Left cardiac atrium (tissue), 4 donors: ENCODE data around the gene SLC23A1. TPM values are rescaled to one million over a fixed set of nuclear protein-coding genes. Genes with fewer than 3 reads are reported as not detected.
"Not testable (repeated sequence)": the region's sequence is repeated elsewhere in the genome, so short reads cannot be mapped to it uniquely, and the experiment has no call there.

Source experiments
- ATAC-seq, 2 donors: fragments of 200-7000 bp; cut with Tn5 transposase; one replicate each; pipeline ENCODE4 v1.9.1; 2020; ENCODE audit warnings: mild to moderate bottlenecking in 2 of 2, moderate library complexity in 2 of 2
- DNase-seq: peaks from one replicate; pipeline ENCODE4 v3.0.0-alpha.2; 2020
- intact Hi-C, 2 donors: fragments of 100-400 bp; cut with DNase I; formaldehyde crosslinking; loops; one replicate each; pipeline versions ENCODE4 v1.14.1 to v1.15.1; 2022 to 2023
- total RNA-seq, 2 donors: library from RNA; stranded (reverse); fragmentation: NEBNext Ultra II Directional; extraction: Animal tissue kit (Norgen Biotek cat#: 25700); gene quantifications; one replicate each; pipeline ENCODE4 v1.2.1, GENCODE V29; 2021
- donor health status: DM: no; HTN: yes; CAD: no.
- donor health status: DM: no; HTN: yes; CAD: no; lungs with severe emphysema.
- donor health status: DM: yes; HTN: yes; CAD: no.
- donor health status: Dilated cardiomyopathy.

SLC23A1 gene
- total RNA-seq, 2 donors from 2014 or later: not detected

- peak; percentile 21 to 28 for ATAC-seq
- DNase-seq: peak; percentile 67
- intact Hi-C loops: no loop called here
Measured at GRCh38 chr5:139392678-139393496, 9.8 kb upstream of the SLC23A1 start.

GRCh38 chr5:139392324-139392677 is 9.2 kb upstream of the SLC23A1 start:
- ATAC-seq: peak in 1 of 2 donors; percentile 0
- intact Hi-C loops: no loop called here
- no peak for DNase-seq

GRCh38 chr5:139391570-139392323 is 8.7 kb upstream of the SLC23A1 start:
- no peak for ATAC-seq
- DNase-seq: no peak
- intact Hi-C loops: no loop called here

GRCh38 chr5:139390639-139391569 is 7.8 kb upstream of the SLC23A1 start:
- no peak for DNase-seq
- intact Hi-C loops: no loop called here
- ATAC-seq: no peak

GRCh38 chr5:139389701-139390638 is 6.9 kb upstream of the SLC23A1 start, which contains the start of gene MZB1:
Gene MZB1, minus strand, starts transcription at chr5:139389913. Its CDS starts 57 bp downstream, at chr5:139389856.
- ATAC-seq: no peak
- intact Hi-C loops: no loop called here
- DNase-seq: no peak

GRCh38 chr5:139388198-139388821 is 5.2 kb upstream of the SLC23A1 start:
- ATAC-seq (peak; percentile 35 to 38), DNase-seq (peak; percentile 62)
- intact Hi-C loops: no loop called here

- no peak for ATAC-seq
- no peak for DNase-seq
- intact Hi-C loops: no loop called here
Measured at GRCh38 chr5:139387611-139388197, 4.6 kb upstream of the SLC23A1 start.

GRCh38 chr5:139386956-139387355 is 3.9 kb upstream of the SLC23A1 start:
- intact Hi-C loops, DNase-seq: not testable (repeated sequence)

GRCh38 chr5:139386050-139386438 is 2.9 kb upstream of the SLC23A1 start:
- intact Hi-C loops: no loop called here
- ATAC-seq: no peak
- no peak for DNase-seq

More at GRCh38 chr5:139386956-139387355, 3.9 kb upstream of the SLC23A1 start:
- ATAC-seq: not testable (repeated sequence)

GRCh38 chr5:139385061-139386049 is 2.3 kb upstream of the SLC23A1 start:
- intact Hi-C loops: no loop called here
- no peak for ATAC-seq
- DNase-seq: no peak

- DNase-seq (no peak), ATAC-seq (no peak)
- intact Hi-C loops: no loop called here
Measured at GRCh38 chr5:139384591-139385051, 1.5 kb upstream of the SLC23A1 start.

GRCh38 chr5:139383993-139384590 is 995 bp upstream of the SLC23A1 start:
- intact Hi-C loops: no loop called here
- ATAC-seq: no peak

GRCh38 chr5:139382807-139383206 is 290 bp downstream of the SLC23A1 start:
- intact Hi-C loops: no loop called here
- ATAC-seq: no peak
- DNase-seq: no peak

More at GRCh38 chr5:139383993-139384590, 995 bp upstream of the SLC23A1 start:
- no peak for DNase-seq

- ATAC-seq (no peak), DNase-seq (no peak)
- intact Hi-C loops: no loop called here
Measured at GRCh38 chr5:139381837-139382761, 998 bp downstream of the SLC23A1 start.
